Posterior cingulate gyrus (tissue), 11 donors: Measurements from ENCODE around the gene PRR22.
"Not testable (repeated sequence)": the region's sequence is repeated elsewhere in the genome, so short reads cannot be mapped to it uniquely, and the experiment has no call there.

ENCODE experiments used
- DNase-seq, 10 donors: peaks; one replicate each; pipeline versions ENCODE4 v3.0.0 to v3.0.0-alpha.2; 2020 to 2021; ENCODE audit warnings: mixed read lengths in 3 of 10
- intact Hi-C: fragments of 100-400 bp; cut with DNase I; formaldehyde crosslinking; loops from one replicate; pipeline ENCODE4 v1.15.1; 2023

PRR22 gene

GRCh38 chr19:5793188-5793587 is 8.6 kb upstream of the PRR22 start:
- DNase-seq: no peak
- intact Hi-C loops: loop anchor here (5.0 kb wide), 2 partner anchors 71 to 109 kb away; partner anchors contain the start of genes CATSPERD, LONP1, NDUFA11 and VMAC

GRCh38 chr19:5792224-5792623 is 7.7 kb upstream of the PRR22 start:
- DNase-seq: no peak
- intact Hi-C loops: loop anchor here (5.0 kb wide), 2 partner anchors 70 to 110 kb away; partner anchors contain the start of genes CATSPERD, LONP1, NDUFA11 and VMAC

GRCh38 chr19:5790559-5791520 is 6.3 kb upstream of the PRR22 start, which contains the start of gene DUS3L:
DUS3L (minus strand) TSS chr19:5791163; CDS start chr19:5791141, 22 bp downstream.
- peak; percentile 93 to 99 (median 96) for DNase-seq
- intact Hi-C loops: loop anchor here (2.0 to 5.0 kb wide), 3 partner anchors 69 to 111 kb away; partner anchors contain the start of genes CATSPERD, HSD11B1L, LONP1 and MICOS13

GRCh38 chr19:5789886-5790558 is 5.5 kb upstream of the PRR22 start:
- DNase-seq: no peak

GRCh38 chr19:5789351-5789761 is 4.8 kb upstream of the PRR22 start:
- no peak for DNase-seq
- intact Hi-C loops: no loop called here

More at GRCh38 chr19:5789886-5790558, 5.5 kb upstream of the PRR22 start:
- intact Hi-C loops: loop anchor here (2.0 to 5.0 kb wide), 3 partner anchors 68 to 112 kb away; partner anchors contain the start of genes CATSPERD, HSD11B1L, LONP1 and MICOS13

GRCh38 chr19:5788422-5788821 is 3.9 kb upstream of the PRR22 start:
- DNase-seq: no peak

GRCh38 chr19:5787409-5788182 is 3.0 kb upstream of the PRR22 start:
- intact Hi-C loops: no loop called here
- DNase-seq: no peak

More at GRCh38 chr19:5788422-5788821, 3.9 kb upstream of the PRR22 start:
- intact Hi-C loops: no loop called here

- intact Hi-C loops: no loop called here
- no peak for DNase-seq
These were observed 2.3 kb upstream of the PRR22 start for GRCh38 chr19:5786593-5787408.

- intact Hi-C loops: no loop called here
- DNase-seq: no peak
These were observed 877 bp upstream of the PRR22 start for GRCh38 chr19:5785423-5785822.

GRCh38 chr19:5782945-5783919 is 1.3 kb downstream of the PRR22 start:
- DNase-seq: no peak
- intact Hi-C loops: no loop called here

GRCh38 chr19:5782322-5782721 is 2.2 kb downstream of the PRR22 start:
- DNase-seq: no peak
- intact Hi-C loops: no loop called here

GRCh38 chr19:5780916-5781315 is 3.6 kb downstream of the PRR22 start:
- intact Hi-C loops, DNase-seq: not testable (repeated sequence)

GRCh38 chr19:5778402-5778801 is 6.1 kb downstream of the PRR22 start:
- DNase-seq: peak in 1 of 10 donors; percentile 38

GRCh38 chr19:5775668-5776309 is 8.8 kb downstream of the PRR22 start:
- DNase-seq: peak in 1 of 10 donors; percentile 52
- intact Hi-C loops: loop anchor here (10.0 kb wide), 1 partner anchor 249 kb away; no protein-coding TSS in a partner anchor

More at GRCh38 chr19:5778402-5778801, 6.1 kb downstream of the PRR22 start:
- intact Hi-C loops: loop anchor here (10.0 kb wide), 1 partner anchor 246 kb away; no protein-coding TSS in a partner anchor

- intact Hi-C loops: loop anchor here (10.0 kb wide), 1 partner anchor 250 kb away; no protein-coding TSS in a partner anchor
- DNase-seq: no peak
These were observed 9.6 kb downstream of the PRR22 start for GRCh38 chr19:5774921-5775320.

GRCh38 chr19:5773276-5773675 is 11.3 kb downstream of the PRR22 start:
- intact Hi-C loops: loop anchor here (10.0 kb wide), 1 partner anchor 252 kb away; no protein-coding TSS in a partner anchor

GRCh38 chr19:5772416-5772815 is 12.1 kb downstream of the PRR22 start:
- intact Hi-C loops: loop anchor here (10.0 kb wide), 1 partner anchor 252 kb away; no protein-coding TSS in a partner anchor
- DNase-seq: peak in 1 of 10 donors; percentile 70

More at GRCh38 chr19:5773276-5773675, 11.3 kb downstream of the PRR22 start:
- DNase-seq: no peak
